ENCODE results near the gene PTGR2. TPM values are rescaled to one million over a fixed set of nuclear protein-coding genes. Genes with fewer than 3 reads are reported as not detected.
"Not testable (repeated sequence)": the region's sequence is repeated elsewhere in the genome, so short reads cannot be mapped to it uniquely, and the experiment has no call there.

Gene PTGR2
- total RNA-seq, 3 donors from 2014 or later = 11.4 to 23.2 (median 17.2) TPM

GRCh38 chr14:73833530-73834260, 17.9 kb upstream of the PTGR2 start:
- TF ChIP-seq CTCF (IDR thresholded peaks at IDR 0.05) = no peak
- H3K36me3 ChIP-seq (ENCODE audit: low read depth) = no peaks in the 10 kb centered on the region
- H3K4me3 ChIP-seq = no peak overlapping the region
- intact Hi-C loops (cut with DNase I, micrococcal nuclease) = no loop called here
- ATAC-seq (no peak), DNase-seq (no peak)
- no peaks in the 10 kb centered on the region for H3K9me3 ChIP-seq
- H3K4me1 ChIP-seq (ENCODE audit: low read depth) = no peaks in the 10 kb centered on the region

- no peak for DNase-seq
- no peak for TF ChIP-seq CTCF (IDR thresholded peaks at IDR 0.05)
- intact Hi-C loops (cut with DNase I, micrococcal nuclease) = no loop called here
- H3K4me1 ChIP-seq (ENCODE audit: low read depth) = no peaks in the 10 kb centered on the region
- ATAC-seq = no peak
- no peak overlapping the region for H3K4me3 ChIP-seq
- no peaks in the 10 kb centered on the region for H3K9me3 ChIP-seq
- no peaks in the 10 kb centered on the region for H3K36me3 ChIP-seq (ENCODE audit: low read depth)
These were observed 17.4 kb upstream of the PTGR2 start for GRCh38 chr14:73834261-73834625.

- H3K4me1 ChIP-seq (ENCODE audit: low read depth); H3K4me3 ChIP-seq; intact Hi-C loops (cut with DNase I, micrococcal nuclease); ATAC-seq; DNase-seq; H3K36me3 ChIP-seq (ENCODE audit: low read depth); H3K9me3 ChIP-seq: not testable (repeated sequence)
These were observed 13.2 kb upstream of the PTGR2 start for GRCh38 chr14:73838293-73839034.

DNA sequence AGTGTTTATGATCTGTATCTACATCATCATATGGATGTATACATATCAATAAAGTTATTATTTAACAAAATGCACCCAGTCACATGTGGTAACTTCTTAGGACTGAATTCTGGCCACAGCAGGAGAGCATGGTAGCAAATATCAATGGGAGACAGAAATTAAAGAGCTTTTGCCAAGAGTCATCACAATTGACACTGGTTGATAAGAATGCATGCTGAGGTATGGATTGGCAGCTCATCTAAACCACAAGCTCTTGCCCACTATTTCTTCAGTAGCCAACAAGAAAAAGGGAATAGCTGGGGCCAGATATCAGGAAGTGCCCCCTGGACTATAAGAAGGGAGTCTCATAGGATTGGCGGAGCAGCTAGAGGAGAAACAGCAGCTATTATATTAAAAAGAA, 9.4 kb upstream of the PTGR2 start:
- H3K4me1 ChIP-seq (ENCODE audit: low read depth) = no peaks in the 10 kb centered on the region
- ATAC-seq (no peak), DNase-seq (no peak)
- no peaks in the 10 kb centered on the region for H3K9me3 ChIP-seq
- H3K36me3 ChIP-seq (ENCODE audit: low read depth) = no peaks in the 10 kb centered on the region
- intact Hi-C loops (cut with DNase I, micrococcal nuclease) = no loop called here
- no peak overlapping the region for H3K4me3 ChIP-seq
- TF ChIP-seq CTCF (IDR thresholded peaks at IDR 0.05) = no peak

DNA sequence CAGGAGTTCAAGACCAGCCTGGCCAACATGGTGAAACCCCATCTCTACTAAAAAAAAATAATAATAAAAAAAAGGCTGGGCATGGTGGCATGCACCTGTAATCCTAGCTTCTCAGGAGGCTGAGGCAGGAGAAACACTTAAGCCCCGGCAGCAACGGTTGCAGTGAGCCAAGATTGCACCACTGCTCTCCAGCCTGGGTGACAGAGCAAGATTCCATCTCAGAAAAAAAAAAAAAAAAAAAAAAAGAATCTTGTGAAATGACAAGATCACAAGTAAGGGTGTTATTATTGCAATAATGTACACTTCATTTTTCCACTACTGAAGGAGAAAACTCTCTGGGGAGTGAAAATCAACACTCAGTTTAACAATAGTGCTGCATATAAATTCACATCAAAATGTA, 8.8 kb upstream of the PTGR2 start:
- H3K4me1 ChIP-seq (ENCODE audit: low read depth) = no peaks in the 10 kb centered on the region
- intact Hi-C loops (cut with DNase I, micrococcal nuclease) = no loop called here
- ATAC-seq = no peak

More for the DNA sequence above, 8.8 kb upstream of the PTGR2 start:
- Histone ChIP-seq H3K36me3 (ENCODE audit: low read depth) (no peaks in the 10 kb centered on the region), H3K9me3 (no peaks in the 10 kb centered on the region), H3K4me3 (no peak overlapping the region)
- DNase-seq = no peak
- no peak for TF ChIP-seq CTCF (IDR thresholded peaks at IDR 0.05)

Data from mucosa of descending colon (tissue), 3 donors.